GM18873 (cell line): ENCODE measurements around the gene NRCAM.
"Not testable (repeated sequence)": the region's sequence is repeated elsewhere in the genome, so short reads cannot be mapped to it uniquely, and the experiment has no call there.

ENCODE experiments used
- ATAC-seq: cut with Tn5 transposase; IDR thresholded peaks from one replicate; pipeline ENCODE4 v1.9.1; 2021; ENCODE audit warnings: mild to moderate bottlenecking, moderate library complexity, moderate number of reproducible peaks; ENCODE audit not compliant: unreplicated experiment, low FRiP score

NRCAM gene

DNA sequence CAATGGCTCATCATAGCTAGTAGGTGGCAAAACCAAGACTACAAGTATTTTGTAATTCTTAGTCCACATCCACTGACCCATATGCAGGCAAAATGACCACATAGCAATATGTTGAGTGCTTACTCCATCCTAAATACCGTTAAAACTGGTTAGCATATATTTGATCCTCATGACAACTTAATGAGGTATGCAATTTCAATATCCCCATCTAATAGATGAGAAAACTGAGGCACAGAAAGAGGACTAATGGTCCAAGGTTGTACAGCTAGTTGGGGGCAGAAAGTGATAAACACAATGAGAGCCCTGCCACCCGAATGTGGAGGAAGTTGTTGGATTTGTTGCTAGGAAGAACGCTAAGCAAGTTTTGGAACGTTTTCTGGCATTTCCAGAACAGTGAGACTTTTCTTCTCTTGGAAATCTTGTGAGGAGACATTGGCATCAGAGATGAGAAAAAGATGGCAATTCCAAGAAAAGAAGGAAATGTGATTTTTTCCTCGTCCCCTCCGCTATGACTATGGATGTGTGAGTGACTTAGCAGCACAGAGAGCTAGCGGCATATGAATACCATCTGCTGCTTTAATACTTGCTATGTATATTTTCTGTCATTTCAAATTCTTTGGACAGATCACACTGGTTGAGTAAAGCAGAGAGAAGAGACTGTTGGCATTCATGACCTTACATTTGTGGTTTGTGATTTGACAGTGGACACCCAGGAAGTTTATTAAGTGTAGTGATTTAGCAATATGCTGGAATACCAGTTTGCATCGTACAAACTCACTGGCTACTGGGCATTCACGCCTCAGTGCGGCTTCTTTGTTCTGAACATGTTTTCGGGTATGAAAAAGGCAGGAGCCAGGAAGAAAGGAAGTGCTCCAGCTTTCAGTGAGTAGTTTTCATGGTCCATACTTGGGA is 51.5 kb downstream of the NRCAM start:
- no peak for ATAC-seq

DNA sequence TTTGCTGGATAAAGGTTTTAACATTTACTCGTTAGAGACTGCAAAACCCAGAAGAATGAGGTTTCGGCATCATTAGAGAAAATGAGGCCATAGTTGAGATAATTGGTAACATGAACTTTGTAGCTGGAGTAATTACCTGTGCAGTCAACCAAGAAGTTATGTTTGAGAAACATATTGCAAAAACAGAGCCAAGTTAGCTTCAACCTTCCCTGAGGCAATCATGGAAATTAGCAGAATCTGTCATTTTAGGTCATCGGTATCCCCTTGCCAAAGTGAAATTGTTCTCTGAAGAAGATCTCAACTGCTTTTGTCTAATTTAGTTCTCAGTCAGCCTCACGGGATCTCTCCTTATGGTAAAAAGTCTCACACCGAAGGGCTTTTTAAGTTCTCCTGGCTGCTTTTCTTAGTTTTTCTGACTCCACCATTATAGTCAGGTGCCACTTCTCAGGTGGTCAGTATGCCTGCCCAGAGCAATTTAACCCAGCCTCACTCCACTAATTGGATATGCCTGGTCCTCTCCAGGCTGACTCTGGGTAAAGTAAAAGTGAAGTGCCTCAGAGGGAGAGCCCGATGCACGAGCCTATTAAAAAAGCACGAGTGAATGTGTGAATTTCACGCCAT is 52.5 kb downstream of the NRCAM start:
- ATAC-seq, result no peak

GRCh38 chr7:108402865-108403264 is 53.4 kb downstream of the NRCAM start:
- ATAC-seq, result no peak

- no peak for ATAC-seq
These were observed 60.2 kb downstream of the NRCAM start for GRCh38 chr7:108396080-108396479.

- ATAC-seq, result no peak
These were observed 60.8 kb downstream of the NRCAM start for GRCh38 chr7:108395426-108395825.

DNA sequence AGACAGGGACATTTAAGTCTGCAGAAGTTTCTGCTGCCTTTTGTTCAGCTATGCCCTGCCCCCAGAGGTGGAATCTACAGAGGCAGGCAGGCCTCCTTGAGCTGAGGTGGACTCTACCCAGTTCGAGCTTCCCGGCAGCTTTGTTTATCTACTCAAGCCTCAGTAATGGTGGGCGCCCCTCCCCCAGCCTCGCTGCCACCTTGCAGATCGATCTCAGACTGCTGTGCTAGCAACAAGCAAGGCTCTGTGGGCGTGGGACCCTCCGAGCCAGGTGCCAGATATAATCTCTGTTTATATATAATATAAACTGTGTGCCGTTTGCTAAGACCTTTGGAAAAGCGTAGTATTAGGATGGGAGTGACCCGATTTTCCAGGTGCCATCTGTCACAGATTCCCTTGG is 63.1 kb downstream of the NRCAM start:
- not testable (repeated sequence) for ATAC-seq

DNA sequence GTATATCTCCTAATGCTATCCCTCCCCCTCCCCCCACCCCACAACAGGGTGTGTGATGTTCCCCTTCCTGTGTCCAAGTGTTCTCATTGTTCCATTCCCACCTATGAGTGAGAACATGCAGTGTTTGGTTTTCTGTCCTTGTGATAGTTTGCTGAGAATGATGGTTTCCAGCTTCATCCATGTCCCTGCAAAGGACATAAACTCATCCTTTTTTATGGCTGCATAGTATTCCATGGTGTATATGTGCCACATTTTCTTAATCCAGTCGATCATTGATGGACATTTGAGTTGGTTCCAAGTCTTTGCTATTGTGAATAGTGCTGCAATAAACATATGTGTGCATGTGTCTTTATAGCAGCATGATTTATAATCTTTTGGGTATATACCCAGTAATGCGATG is 68.5 kb downstream of the NRCAM start:
- not testable (repeated sequence) for ATAC-seq

- ATAC-seq, result no peak
These were observed 70.3 kb downstream of the NRCAM start for GRCh38 chr7:108385834-108386422.

GRCh38 chr7:108384716-108385483 is 71.3 kb downstream of the NRCAM start:
- no peak for ATAC-seq

GRCh38 chr7:108382932-108383331 is 73.3 kb downstream of the NRCAM start:
- ATAC-seq, result no peak

- no peak for ATAC-seq
These were observed 75.7 kb downstream of the NRCAM start for GRCh38 chr7:108380517-108380916.

DNA sequence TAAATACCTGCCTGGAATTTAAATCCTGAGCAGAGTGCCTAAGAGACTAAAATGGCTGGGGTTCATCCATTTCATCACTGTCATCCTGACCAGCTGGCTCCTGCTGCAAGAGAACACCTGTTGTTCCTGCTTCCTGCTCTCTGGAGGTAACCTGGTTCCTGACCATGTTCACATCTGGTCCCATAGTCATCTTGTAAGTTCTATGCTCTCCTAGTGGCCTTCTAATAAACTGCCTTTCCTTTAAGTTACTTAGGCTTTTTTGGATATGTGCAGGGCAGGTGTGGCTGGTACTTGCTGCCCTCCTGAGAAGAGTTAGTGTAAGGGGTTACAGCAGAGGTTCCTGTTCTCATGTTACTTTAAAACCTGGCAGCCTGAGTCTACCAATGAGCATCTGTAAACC is 80.0 kb downstream of the NRCAM start:
- no peak for ATAC-seq

- no peak for ATAC-seq
These were observed 80.6 kb downstream of the NRCAM start for GRCh38 chr7:108375668-108376067.

DNA sequence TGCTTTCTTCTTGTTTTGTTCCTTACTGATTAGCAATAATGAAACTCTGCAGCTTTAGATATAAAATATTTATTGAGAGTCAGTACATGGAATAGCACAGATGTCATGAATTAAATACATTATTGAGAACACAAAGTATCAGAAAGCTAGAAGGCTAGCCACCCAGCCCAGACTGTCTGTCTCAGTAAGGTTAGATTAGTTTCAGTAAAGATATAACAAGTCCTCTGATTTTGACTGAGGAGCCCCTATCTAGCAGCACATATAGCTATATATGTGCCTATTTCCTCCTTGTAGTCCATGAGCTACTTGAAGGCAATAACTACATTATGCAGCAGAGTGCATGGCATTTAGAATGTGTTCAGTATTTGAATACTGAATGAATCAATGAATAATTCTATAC is 81.3 kb downstream of the NRCAM start:
- no peak for ATAC-seq

- ATAC-seq, result no peak
These were observed 83.6 kb downstream of the NRCAM start for GRCh38 chr7:108372618-108373017.

DNA sequence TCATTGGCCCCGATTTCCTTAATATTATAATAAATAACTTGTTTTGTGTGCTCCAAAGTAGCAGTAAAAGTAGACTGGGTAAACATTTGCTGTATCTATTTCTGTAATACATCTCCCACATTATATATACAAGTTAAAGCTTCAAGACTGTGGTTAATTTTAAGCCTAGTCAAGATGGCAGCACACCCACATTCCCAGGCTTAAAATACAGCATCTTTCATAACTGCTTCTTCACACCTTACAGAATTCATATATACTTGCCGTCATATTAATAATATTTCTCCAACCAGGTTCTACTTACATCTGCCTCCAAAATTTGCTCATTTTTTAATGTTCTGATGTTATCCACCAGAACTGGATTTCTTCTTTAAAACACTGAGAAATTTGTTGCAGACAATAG is 85.6 kb downstream of the NRCAM start:
- no peak for ATAC-seq

DNA sequence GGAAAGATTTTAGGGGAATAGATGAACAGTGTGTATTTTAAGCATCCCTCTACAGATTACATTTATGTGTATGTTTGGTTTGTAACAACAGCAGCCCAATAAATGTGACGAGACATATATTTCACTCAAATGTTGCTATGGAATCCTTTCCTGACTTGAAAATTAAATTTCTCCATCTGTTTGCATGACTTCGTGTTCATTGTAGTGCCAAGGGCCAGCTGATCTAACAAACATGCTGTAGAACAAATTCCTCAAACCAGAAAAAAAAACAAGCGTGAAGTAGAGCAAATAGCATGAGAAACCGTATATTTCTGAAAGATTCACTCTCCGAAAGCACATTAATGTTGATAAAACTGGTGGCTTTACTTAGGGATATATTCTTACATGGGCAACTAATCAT is 87.8 kb downstream of the NRCAM start:
- ATAC-seq, result no peak

- ATAC-seq, result no peak
These were observed 88.3 kb downstream of the NRCAM start for GRCh38 chr7:108367946-108368345.

DNA sequence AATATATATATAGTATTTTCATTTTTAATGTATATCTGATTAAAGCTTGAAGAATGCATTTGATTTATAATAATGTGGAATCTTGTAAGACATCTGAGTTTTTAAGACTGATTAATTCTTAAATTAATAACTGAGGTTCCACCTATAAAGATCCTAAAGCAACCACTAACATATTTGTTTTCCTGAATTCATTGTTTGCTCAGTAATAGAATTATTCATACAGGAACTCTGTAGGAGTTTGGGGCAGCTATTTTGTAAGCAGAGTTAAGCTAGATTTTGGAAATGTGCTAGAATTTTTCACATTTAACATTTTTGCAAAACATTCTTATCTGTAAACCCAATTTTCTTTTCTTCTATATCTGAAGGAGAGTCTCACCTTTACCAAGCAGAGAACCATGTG is 88.9 kb downstream of the NRCAM start:
- ATAC-seq, result no peak

DNA sequence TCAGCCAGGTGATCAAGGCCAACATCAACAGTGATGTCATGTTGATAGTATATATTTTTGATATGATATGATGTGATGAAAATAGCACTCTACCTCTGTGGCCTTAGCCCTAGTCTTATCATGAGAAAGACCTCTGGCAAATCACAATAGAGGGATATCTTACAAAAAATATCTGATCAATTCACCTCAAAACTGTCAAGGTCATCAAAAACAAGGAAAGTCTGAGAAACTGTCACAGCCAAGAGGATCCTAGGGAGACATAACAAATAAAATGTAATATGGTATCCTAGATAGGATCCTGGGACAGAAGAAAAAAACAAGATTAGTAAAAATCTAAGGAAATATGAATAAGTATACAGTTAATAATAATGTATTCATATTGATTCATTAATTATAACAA is 92.6 kb downstream of the NRCAM start:
- no peak for ATAC-seq
